ENCODE measurements around the gene CRIP1.

GRCh38 chr14:105507247-105507646, 20.6 kb downstream of the CRIP1 start:
- TF ChIP-seq, protein P1, sequence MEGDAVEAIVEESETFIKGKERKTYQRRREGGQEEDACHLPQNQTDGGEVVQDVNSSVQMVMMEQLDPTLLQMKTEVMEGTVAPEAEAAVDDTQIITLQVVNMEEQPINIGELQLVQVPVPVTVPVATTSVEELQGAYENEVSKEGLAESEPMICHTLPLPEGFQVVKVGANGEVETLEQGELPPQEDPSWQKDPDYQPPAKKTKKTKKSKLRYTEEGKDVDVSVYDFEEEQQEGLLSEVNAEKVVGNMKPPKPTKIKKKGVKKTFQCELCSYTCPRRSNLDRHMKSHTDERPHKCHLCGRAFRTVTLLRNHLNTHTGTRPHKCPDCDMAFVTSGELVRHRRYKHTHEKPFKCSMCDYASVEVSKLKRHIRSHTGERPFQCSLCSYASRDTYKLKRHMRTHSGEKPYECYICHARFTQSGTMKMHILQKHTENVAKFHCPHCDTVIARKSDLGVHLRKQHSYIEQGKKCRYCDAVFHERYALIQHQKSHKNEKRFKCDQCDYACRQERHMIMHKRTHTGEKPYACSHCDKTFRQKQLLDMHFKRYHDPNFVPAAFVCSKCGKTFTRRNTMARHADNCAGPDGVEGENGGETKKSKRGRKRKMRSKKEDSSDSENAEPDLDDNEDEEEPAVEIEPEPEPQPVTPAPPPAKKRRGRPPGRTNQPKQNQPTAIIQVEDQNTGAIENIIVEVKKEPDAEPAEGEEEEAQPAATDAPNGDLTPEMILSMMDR (IDR thresholded peaks at IDR 0.05): no peak
- no peak for TF ChIP-seq EZH2 (IDR thresholded peaks at IDR 0.05; ENCODE audit: borderline replicate concordance, insufficient read depth, low read depth, low read length, poor library complexity, severe bottlenecking)
